Activated T-cell treated with anti-CD3 and anti-CD28 coated beads, Interleukin-2, amount 50 U/mL, for 72 hours (primary cell): ENCODE measurements around the gene SASH1. TPM values are rescaled to one million over a fixed set of nuclear protein-coding genes. Genes with fewer than 3 reads are reported as not detected.
"Not testable (repeated sequence)": the region's sequence is repeated elsewhere in the genome, so short reads cannot be mapped to it uniquely, and the experiment has no call there.

Experiments used
- ATAC-seq, 2 donors: fragments of 150-1000 bp; cut with Tn5 transposase; replicated peaks in 1 of 2; 2 replicates each; pipeline ENCODE4 v1.10.0; 2021; ENCODE audit warnings: moderate library complexity in 2 of 2, mild to moderate bottlenecking in 1 of 2
- DNase-seq, 2 donors: peaks; one replicate each; pipeline ENCODE4 v3.0.0; 2021 to 2022; ENCODE audit warnings: mixed read lengths in 1 of 2
- H3K27ac Mint-ChIP-seq: one replicate; pipeline ENCODE4 v1.8.0; 2022; ENCODE audit warnings: mild to moderate bottlenecking, moderate library complexity, mixed read lengths
- H3K27me3 Mint-ChIP-seq: one replicate; pipeline ENCODE4 v1.8.0; 2022; ENCODE audit warnings: low read depth, mixed read lengths
- H3K36me3 Mint-ChIP-seq, 2 donors: one replicate each; pipeline ENCODE4 v1.8.0; 2022; ENCODE audit warnings: mixed read lengths in 2 of 2, mild to moderate bottlenecking in 1 of 2; ENCODE audit not compliant: insufficient read depth in 2 of 2
- H3K4me1 Mint-ChIP-seq: one replicate; pipeline ENCODE4 v1.8.0; 2022; ENCODE audit warnings: low read depth, mixed read lengths
- H3K4me3 Mint-ChIP-seq, 2 donors: one replicate each; pipeline ENCODE4 v1.8.0; 2022; ENCODE audit warnings: mild to moderate bottlenecking in 2 of 2, mixed read lengths in 2 of 2, moderate library complexity in 2 of 2
- H3K9me3 Mint-ChIP-seq, 2 donors: one replicate each; pipeline ENCODE4 v1.8.0; 2022; ENCODE audit warnings: mixed read lengths in 2 of 2
- total RNA-seq, 2 donors: library from RNA; stranded (reverse); gene quantifications; one replicate each; pipeline ENCODE4 v1.2.3, GENCODE V29; 2022

The SASH1 gene
- total RNA-seq, 2 donors from 2014 or later: 0.91 to 3.5 TPM

- no peak overlapping the region for H3K4me3 Mint-ChIP-seq
- H3K4me1 Mint-ChIP-seq: no peaks in the 10 kb centered on the region
- H3K27me3 Mint-ChIP-seq: peaks cover 10% of the 10 kb centered on the region
- H3K36me3 Mint-ChIP-seq: no peaks in the 10 kb centered on the region
- H3K27ac Mint-ChIP-seq: no peak overlapping the region
- H3K9me3 Mint-ChIP-seq: no peaks in the 10 kb centered on the region
- DNase-seq (no peak), ATAC-seq (no peak)
Measured at GRCh38 chr6:148385379-148385778, 42.7 kb downstream of the SASH1 start.

DNA sequence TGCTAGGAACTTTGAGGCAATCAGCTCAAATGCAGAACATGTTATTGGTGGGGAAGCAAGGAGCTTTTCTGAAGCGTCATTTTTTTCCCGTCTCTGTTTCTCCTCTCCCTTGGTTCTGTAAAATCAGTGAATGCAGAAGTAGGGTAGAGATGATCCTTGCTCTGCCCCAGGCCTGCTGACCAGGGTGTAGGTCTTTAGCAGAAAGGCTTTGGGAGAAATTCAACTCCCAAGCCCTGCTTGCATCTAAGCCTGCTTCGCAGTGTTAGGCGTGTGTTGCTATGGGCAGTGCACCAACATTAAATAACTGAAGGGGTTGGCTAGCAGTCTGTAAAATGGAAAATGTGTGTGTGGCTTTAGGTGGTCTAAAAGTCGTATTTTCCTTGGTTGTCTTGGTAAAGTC, 45.9 kb downstream of the SASH1 start:
- H3K36me3 Mint-ChIP-seq: no peaks in the 10 kb centered on the region
- ATAC-seq (no peak), DNase-seq (no peak)
- no peaks in the 10 kb centered on the region for H3K4me1 Mint-ChIP-seq
- H3K9me3 Mint-ChIP-seq: no peaks in the 10 kb centered on the region
- H3K27me3 Mint-ChIP-seq: no peaks in the 10 kb centered on the region
- H3K4me3 Mint-ChIP-seq: no peak overlapping the region
- H3K27ac Mint-ChIP-seq: no peak overlapping the region

DNA sequence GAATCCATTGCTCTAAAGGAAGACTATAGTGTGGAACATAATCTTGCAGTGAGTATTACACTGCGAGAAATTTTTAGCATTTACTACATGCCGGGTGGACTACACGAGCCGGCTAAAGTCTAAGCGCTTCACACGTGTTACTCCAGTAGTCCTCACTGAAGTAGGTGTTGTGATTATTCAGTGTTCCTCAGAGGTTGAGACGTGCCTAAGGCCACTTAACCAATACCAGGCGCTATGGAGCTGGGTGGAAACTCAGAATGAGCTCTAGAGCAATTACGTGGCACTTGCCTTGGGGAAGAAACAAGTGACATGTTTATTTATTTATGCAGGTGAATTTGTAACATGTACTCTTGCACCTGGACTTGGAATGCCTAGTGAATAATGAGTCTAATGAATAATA, 46.4 kb downstream of the SASH1 start:
- Mint-ChIP-seq H3K27ac (no peak overlapping the region), H3K27me3 (no peaks in the 10 kb centered on the region), H3K36me3 (no peaks in the 10 kb centered on the region), H3K4me1 (no peaks in the 10 kb centered on the region), H3K9me3 (no peaks in the 10 kb centered on the region), H3K4me3 (no peak overlapping the region)
- ATAC-seq (no peak), DNase-seq (no peak)

DNA sequence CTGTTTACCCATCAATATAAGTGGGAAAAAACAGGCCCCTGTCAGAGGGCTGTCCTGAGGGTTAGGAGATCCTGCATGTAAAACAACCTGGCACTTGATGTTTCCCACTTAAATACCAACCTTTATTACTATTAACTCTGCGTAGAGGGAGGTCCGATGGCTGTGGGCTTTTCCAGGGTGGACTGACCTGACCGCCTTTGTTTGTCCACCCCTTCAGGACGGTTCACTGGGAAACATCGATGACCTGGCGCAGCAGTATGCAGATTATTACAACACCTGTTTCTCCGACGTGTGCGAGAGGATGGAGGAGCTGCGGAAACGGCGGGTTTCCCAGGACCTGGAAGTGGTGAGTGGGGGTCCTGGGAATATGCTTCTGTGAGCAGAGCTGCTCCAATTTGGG, 47.3 kb downstream of the SASH1 start:
- Mint-ChIP-seq H3K27ac (no peak overlapping the region), H3K27me3 (no peaks in the 10 kb centered on the region), H3K9me3 (no peaks in the 10 kb centered on the region), H3K36me3 (no peaks in the 10 kb centered on the region), H3K4me1 (no peaks in the 10 kb centered on the region), H3K4me3 (no peak overlapping the region)
- ATAC-seq: no peak
- DNase-seq: no peak

- H3K36me3 Mint-ChIP-seq: not testable (repeated sequence)
Measured at GRCh38 chr6:148392127-148392526, 49.5 kb downstream of the SASH1 start.

GRCh38 chr6:148392671-148393070, 50.0 kb downstream of the SASH1 start:
- ATAC-seq: no peak

More at GRCh38 chr6:148392127-148392526, 49.5 kb downstream of the SASH1 start:
- H3K4me3 Mint-ChIP-seq, ATAC-seq, DNase-seq, H3K9me3 Mint-ChIP-seq, H3K27me3 Mint-ChIP-seq, H3K4me1 Mint-ChIP-seq, H3K27ac Mint-ChIP-seq: not testable (repeated sequence)

DNA sequence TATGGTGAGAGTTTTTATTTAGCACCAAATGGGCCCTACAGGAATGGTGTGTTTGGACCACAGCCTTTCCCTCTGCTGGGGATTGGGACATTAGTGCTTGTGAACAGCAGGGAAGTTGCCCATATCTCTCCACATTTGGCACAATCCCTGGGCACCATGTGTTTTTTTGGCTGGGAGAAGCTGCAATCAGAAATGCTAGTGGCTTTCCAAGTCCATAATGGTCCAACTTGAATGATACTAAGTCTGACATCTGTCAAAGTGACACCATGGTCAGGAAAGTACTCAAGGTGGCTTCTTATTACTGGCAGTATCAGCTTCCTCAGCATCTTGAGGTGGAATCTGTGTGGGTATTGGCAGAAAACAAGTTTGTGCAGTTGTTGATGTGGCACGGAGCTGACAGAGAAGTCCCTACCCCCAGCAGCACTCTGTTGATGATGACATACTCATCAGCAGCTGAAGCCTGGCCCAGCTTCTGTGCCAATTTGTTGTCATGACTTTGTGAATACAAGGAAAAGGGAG, 53.0 kb downstream of the SASH1 start:
- ATAC-seq (no peak), DNase-seq (no peak)
- Mint-ChIP-seq H3K27me3 (no peaks in the 10 kb centered on the region), H3K9me3 (no peaks in the 10 kb centered on the region), H3K4me1 (no peaks in the 10 kb centered on the region), H3K4me3 (no peak overlapping the region), H3K36me3 (no peaks in the 10 kb centered on the region), H3K27ac (no peak overlapping the region)

More at GRCh38 chr6:148392671-148393070, 50.0 kb downstream of the SASH1 start:
- DNase-seq: no peak
- no peaks in the 10 kb centered on the region for H3K27me3 Mint-ChIP-seq
- H3K4me1 Mint-ChIP-seq: no peaks in the 10 kb centered on the region
- H3K9me3 Mint-ChIP-seq: no peaks in the 10 kb centered on the region
- no peak overlapping the region for H3K27ac Mint-ChIP-seq
- H3K36me3 Mint-ChIP-seq: no peaks in the 10 kb centered on the region
- no peak overlapping the region for H3K4me3 Mint-ChIP-seq

DNA sequence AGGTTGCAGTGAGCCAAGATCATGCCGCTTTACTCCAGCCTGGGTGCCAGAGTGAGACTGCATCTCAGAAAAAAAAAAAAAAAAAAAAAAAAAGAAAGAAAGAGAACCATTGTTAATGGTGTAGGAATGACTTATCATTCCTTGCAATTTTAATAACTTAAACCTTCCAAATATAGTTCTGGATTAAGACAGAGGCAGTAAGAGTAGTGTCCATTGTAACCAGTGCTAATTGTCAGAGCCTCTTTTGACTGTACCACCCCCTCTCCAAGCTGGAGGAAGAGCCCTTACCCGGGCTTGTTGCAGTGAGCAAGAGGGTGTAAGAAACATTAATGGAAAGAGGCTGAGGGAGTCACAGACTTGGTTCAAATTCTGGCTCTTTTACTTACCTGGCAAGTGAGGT, 53.8 kb downstream of the SASH1 start:
- DNase-seq (no peak), ATAC-seq (no peak)
- H3K27me3 Mint-ChIP-seq: no peaks in the 10 kb centered on the region
- no peaks in the 10 kb centered on the region for H3K4me1 Mint-ChIP-seq
- no peak overlapping the region for H3K27ac Mint-ChIP-seq
- no peaks in the 10 kb centered on the region for H3K9me3 Mint-ChIP-seq
- H3K4me3 Mint-ChIP-seq: no peak overlapping the region
- H3K36me3 Mint-ChIP-seq: no peaks in the 10 kb centered on the region

DNA sequence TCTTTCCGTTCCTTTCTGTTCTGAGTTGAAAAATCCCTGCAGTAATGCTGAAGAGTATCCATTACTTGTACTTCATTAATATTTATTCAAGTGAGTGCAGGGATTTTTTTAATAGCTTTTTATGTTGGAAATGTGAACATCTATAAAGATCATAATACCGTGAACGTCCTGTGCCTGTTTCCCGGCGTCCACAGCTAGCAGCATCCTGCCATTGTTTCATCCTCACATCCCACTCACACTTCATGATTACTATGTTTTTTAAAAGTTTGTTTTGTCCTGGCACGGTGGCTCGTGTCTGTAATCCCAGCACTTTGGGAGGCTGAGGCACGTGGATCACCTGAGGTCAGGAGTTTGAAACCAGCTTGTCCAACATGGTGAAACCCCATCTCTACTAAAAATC, 54.3 kb downstream of the SASH1 start:
- no peaks in the 10 kb centered on the region for H3K4me1 Mint-ChIP-seq
- ATAC-seq: no peak
- no peaks in the 10 kb centered on the region for H3K27me3 Mint-ChIP-seq

GRCh38 chr6:148398244-148398643, 55.6 kb downstream of the SASH1 start:
- no peak for DNase-seq
- Mint-ChIP-seq H3K27ac (no peak overlapping the region), H3K4me1 (no peaks in the 10 kb centered on the region), H3K36me3 (no peaks in the 10 kb centered on the region), H3K9me3 (no peaks in the 10 kb centered on the region), H3K4me3 (no peak overlapping the region), H3K27me3 (no peaks in the 10 kb centered on the region)
- ATAC-seq: no peak

More for the DNA sequence above, 54.3 kb downstream of the SASH1 start:
- DNase-seq: no peak
- Mint-ChIP-seq H3K9me3 (no peaks in the 10 kb centered on the region), H3K4me3 (no peak overlapping the region), H3K36me3 (no peaks in the 10 kb centered on the region), H3K27ac (no peak overlapping the region)

DNA sequence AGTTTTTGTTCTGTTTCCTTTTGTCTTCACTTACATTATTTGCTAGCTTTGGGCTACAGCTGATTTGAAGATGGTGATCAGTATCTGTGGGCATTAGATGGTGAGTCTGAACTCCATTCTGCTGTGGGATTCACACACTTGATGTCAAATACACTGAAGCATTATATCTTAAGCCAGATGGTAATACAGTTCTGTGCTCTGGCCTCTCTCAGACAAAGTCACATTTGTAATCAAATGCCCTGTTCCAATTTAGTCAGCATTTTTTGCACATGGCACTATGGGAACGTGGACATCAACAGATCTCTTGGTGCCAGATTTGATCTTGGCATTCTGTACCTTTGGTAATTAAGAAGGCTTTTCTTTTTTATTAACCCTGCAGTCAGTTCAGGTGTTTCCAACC, 56.0 kb downstream of the SASH1 start:
- no peaks in the 10 kb centered on the region for H3K27me3 Mint-ChIP-seq
- no peak overlapping the region for H3K27ac Mint-ChIP-seq
- no peak for DNase-seq
- H3K36me3 Mint-ChIP-seq: no peaks in the 10 kb centered on the region
- no peaks in the 10 kb centered on the region for H3K4me1 Mint-ChIP-seq
- no peak for ATAC-seq
- no peaks in the 10 kb centered on the region for H3K9me3 Mint-ChIP-seq
- no peak overlapping the region for H3K4me3 Mint-ChIP-seq

GRCh38 chr6:148401571-148401970, 58.9 kb downstream of the SASH1 start:
- H3K27ac Mint-ChIP-seq: no peak overlapping the region
- no peaks in the 10 kb centered on the region for H3K36me3 Mint-ChIP-seq
- H3K27me3 Mint-ChIP-seq: peaks cover 17% of the 10 kb centered on the region
- no peaks in the 10 kb centered on the region for H3K4me1 Mint-ChIP-seq
- no peak for ATAC-seq
- no peak for DNase-seq
- no peaks in the 10 kb centered on the region for H3K9me3 Mint-ChIP-seq
- H3K4me3 Mint-ChIP-seq: no peak overlapping the region

DNA sequence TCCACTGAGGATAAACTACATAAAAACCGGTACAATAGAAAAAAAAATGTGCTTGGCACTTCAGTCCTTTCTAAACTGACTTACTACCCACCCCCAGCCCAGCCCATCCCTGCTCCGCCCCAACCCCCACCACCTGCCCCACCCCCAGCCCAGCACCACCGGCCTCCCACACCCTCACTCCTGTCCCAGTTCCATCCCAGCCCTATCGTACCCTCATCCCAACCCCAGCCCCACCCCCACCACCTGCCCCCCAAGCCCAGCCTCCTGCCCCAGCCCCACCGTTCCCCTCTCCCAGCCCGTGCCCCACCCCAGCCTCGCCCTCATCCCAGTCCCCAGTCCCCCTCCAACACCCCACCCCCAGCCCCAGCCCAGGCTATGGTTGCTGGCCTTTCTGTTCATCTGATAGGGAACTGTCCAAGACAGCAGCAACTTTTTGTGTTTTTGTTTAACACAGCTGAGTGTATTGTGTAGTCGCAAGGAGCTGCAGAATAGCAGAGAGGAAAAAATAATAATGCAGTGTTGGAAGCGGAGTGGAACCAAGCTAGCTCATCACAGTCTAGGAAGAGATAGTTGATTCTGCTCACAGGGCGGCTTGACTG, 61.9 kb downstream of the SASH1 start:
- DNase-seq (no peak), ATAC-seq (no peak)
- H3K27ac Mint-ChIP-seq: no peak overlapping the region
- no peaks in the 10 kb centered on the region for H3K36me3 Mint-ChIP-seq
- H3K9me3 Mint-ChIP-seq: no peaks in the 10 kb centered on the region
- H3K27me3 Mint-ChIP-seq: peaks cover 17% of the 10 kb centered on the region
- H3K4me3 Mint-ChIP-seq: no peak overlapping the region
- no peaks in the 10 kb centered on the region for H3K4me1 Mint-ChIP-seq

DNA sequence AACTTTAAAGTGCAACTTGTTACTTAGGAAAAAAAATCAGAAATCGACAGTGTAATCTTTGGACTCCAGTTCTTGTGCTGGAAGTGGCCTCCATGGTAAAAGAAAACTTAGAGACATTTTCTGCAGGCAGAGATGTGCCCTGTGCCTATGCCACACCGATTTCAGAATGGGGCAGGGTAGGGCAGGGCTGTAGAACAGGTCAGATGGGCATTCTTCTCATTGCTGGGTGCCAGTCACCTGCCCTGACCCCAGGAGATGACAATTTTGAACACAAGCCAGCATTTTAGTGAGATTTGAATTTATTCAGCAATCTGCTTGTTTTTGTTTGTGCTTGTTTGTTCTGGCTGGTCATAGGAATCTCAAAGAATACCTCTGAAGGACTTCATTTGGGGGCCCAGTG, 63.3 kb downstream of the SASH1 start:
- no peaks in the 10 kb centered on the region for H3K36me3 Mint-ChIP-seq
- no peaks in the 10 kb centered on the region for H3K9me3 Mint-ChIP-seq
- ATAC-seq (no peak), DNase-seq (no peak)
- no peak overlapping the region for H3K4me3 Mint-ChIP-seq
- peaks cover 17% of the 10 kb centered on the region for H3K27me3 Mint-ChIP-seq
- no peak overlapping the region for H3K27ac Mint-ChIP-seq
- H3K4me1 Mint-ChIP-seq: no peaks in the 10 kb centered on the region
